Gastrocnemius medialis (tissue), 4 donors: ENCODE data around the gene MAD1L1. TPM values are rescaled to one million over a fixed set of nuclear protein-coding genes. Genes with fewer than 3 reads are reported as not detected.

Experiments
- ATAC-seq, 2 donors: fragments of 150-250 bp; one replicate each; pipeline ENCODE4 v1.9.1; 2016
- DNase-seq, 2 donors: peaks; one replicate each; pipeline ENCODE4 v3.0.0-alpha.2; 2019
- H3K27ac ChIP-seq, 4 donors: fragments of 200-600 bp; sonication (generic); 1 replicate in 1 of 4; 2 replicates in 3 of 4; pipeline ENCODE4 v1.5.1; 2016 to 2018; ENCODE audit warnings: mild to moderate bottlenecking in 2 of 4, moderate library complexity in 1 of 4
- H3K27me3 ChIP-seq, 3 donors: fragments of 200-600 bp; sonication (generic) in 2 of 3; 1 replicate in 1 of 3; 2 replicates in 2 of 3; pipeline versions ENCODE4 v1.5.1 to v1.6.0; 2016 to 2019; ENCODE audit warnings: mild to moderate bottlenecking in 1 of 3, moderate library complexity in 1 of 3
- H3K36me3 ChIP-seq, 2 donors: fragments of 200-600 bp; sonication (generic) in 1 of 2; one replicate each; pipeline ENCODE4 v1.5.1; 2017 to 2018
- H3K4me1 ChIP-seq, 2 donors: fragments of 200-600 bp; sonication (generic) in 1 of 2; one replicate each; pipeline ENCODE4 v1.5.1; 2016 to 2017; ENCODE audit warnings: mild to moderate bottlenecking in 2 of 2
- H3K4me3 ChIP-seq, 4 donors: fragments of 200-600 bp; sonication (generic) in 3 of 4; 1 replicate in 1 of 4; 2 replicates in 3 of 4; pipeline ENCODE4 v1.5.1; 2016 to 2019; ENCODE audit warnings: mild to moderate bottlenecking in 2 of 4
- H3K9me3 ChIP-seq, 3 donors: fragments of 200-600 bp; sonication (generic) in 2 of 3; 1 replicate in 1 of 3; 2 replicates in 2 of 3; pipeline ENCODE4 v1.5.1; 2016 to 2019
- POLR2A ChIP-seq, 2 donors: fragments of 450-650 bp; IDR thresholded peaks; one replicate each; pipeline ENCODE4 v1.6.1; 2017; ENCODE audit warnings: antibody characterized with exemption in 2 of 2, mild to moderate bottlenecking in 2 of 2, moderate library complexity in 2 of 2
- in situ Hi-C, 4 donors: fragments of 200-750 bp; cut with MboI; loops; one replicate each; pipeline versions ENCODE4 v1.15.0 to v1.8.0; 2017; ENCODE audit warnings: low sequenced_read_pairs in 4 of 4
- intact Hi-C: fragments of 100-400 bp; cut with DNase I; formaldehyde crosslinking; loops from one replicate; pipeline ENCODE4 v1.15.1; 2023; ENCODE audit warnings: low total_unique reads
- total RNA-seq, 4 donors: library from RNA; depleted of rRNA; stranded (reverse); fragments of >200 nt; gene quantifications; one replicate each; pipeline versions ENCODE4 v1.1.0 to v1.2.3, GENCODE V29; 2016
- TF ChIP-seq, protein P1 (sequence below), 5 experiments: fragments of 450-650 bp in 3 of 5; fragments of 200-600 bp in 2 of 5; sonication (generic) in 2 of 5; IDR thresholded peaks in 4 of 5; conservative IDR thresholded peaks in 1 of 5; 1 replicate in 4 of 5; 2 replicates in 1 of 5; pipeline ENCODE4 v1.5.1; 2016 to 2019; ENCODE audit warnings: antibody characterized with exemption in 5 of 5, mild to moderate bottlenecking in 3 of 5, moderate library complexity in 3 of 5

Gene MAD1L1
- total RNA-seq, 4 donors from 2014 or later: 19.7 to 32.4 (median 22.7) TPM

DNA sequence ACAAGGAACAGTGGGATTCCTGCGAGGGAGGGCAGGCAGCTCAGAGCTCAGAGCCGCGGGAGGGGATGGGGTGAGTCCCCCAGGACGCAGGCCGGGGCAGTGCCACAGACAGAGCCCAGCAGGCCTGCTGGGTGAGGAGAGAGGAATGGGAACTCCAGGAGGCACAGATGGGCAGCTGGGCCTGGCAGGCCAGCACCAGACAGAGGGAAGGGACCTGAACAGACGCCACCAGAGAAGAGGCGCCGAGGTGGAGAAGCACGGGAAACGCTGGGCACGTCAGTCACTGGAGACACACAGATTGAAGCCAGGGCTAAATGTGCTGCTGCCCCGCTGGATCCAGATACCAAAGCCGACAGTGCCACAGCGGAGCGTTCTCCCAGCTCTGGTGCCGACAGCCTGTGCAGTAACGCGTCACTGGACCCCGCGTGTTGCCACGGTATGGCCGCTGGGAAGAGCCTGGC, 225.8 kb downstream of the MAD1L1 start:
- no peak overlapping the region for H3K4me3 ChIP-seq
- DNase-seq (peak in 1 of 2 donors; percentile 9), ATAC-seq (no peak)
- in situ Hi-C loops (no loop called here), intact Hi-C loops (no loop called here)
- no peak for TF ChIP-seq POLR2A (IDR thresholded peaks at IDR 0.05)
- TF ChIP-seq, protein P1, sequence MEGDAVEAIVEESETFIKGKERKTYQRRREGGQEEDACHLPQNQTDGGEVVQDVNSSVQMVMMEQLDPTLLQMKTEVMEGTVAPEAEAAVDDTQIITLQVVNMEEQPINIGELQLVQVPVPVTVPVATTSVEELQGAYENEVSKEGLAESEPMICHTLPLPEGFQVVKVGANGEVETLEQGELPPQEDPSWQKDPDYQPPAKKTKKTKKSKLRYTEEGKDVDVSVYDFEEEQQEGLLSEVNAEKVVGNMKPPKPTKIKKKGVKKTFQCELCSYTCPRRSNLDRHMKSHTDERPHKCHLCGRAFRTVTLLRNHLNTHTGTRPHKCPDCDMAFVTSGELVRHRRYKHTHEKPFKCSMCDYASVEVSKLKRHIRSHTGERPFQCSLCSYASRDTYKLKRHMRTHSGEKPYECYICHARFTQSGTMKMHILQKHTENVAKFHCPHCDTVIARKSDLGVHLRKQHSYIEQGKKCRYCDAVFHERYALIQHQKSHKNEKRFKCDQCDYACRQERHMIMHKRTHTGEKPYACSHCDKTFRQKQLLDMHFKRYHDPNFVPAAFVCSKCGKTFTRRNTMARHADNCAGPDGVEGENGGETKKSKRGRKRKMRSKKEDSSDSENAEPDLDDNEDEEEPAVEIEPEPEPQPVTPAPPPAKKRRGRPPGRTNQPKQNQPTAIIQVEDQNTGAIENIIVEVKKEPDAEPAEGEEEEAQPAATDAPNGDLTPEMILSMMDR (IDR thresholded peaks at IDR 0.05 in 4 of 5, conservative IDR thresholded peaks at IDR 0.05 in 1 of 5): no peak
- H3K27ac ChIP-seq: no peak overlapping the region
- no peaks in the 10 kb centered on the region for H3K27me3 ChIP-seq
- H3K9me3 ChIP-seq: no peaks in the 10 kb centered on the region
- peaks cover 0 to 17% of the 10 kb centered on the region in 2 donors for H3K4me1 ChIP-seq
- no peaks in the 10 kb centered on the region for H3K36me3 ChIP-seq

DNA sequence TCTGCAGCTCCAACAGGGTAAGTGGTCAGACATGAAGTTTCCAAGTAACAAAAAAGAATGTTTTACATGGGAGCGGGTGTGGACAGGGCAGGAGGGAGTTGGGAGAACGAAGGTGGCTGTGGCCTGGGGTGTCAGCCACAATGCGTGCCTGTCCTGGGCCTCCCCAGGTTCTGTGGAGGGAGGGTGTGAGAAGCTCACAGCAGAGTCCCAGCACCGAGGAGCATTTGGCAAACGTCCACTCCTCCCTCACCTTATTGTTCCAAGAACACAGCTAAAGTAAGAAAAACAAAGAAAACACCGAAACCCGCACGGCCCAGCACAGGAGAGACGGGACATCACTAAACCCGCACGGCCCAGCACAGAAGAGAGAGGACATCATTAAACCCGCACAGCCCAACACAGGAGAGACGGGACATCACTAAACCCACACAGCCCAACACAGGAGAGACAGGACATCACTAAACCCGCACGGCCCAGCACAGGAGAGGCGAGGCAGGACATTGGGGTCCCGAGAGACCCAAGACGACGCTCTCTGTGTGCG, 226.4 kb downstream of the MAD1L1 start:
- intact Hi-C loops: no loop called here
- in situ Hi-C loops: no loop called here
- H3K4me1 ChIP-seq: peaks cover 0 to 17% of the 10 kb centered on the region in 2 donors
- peak in 1 of 2 donors; percentile 9 for DNase-seq
- no peaks in the 10 kb centered on the region for H3K36me3 ChIP-seq
- H3K4me3 ChIP-seq: no peak overlapping the region
- H3K27me3 ChIP-seq: no peaks in the 10 kb centered on the region
- H3K27ac ChIP-seq: no peak overlapping the region
- TF ChIP-seq, protein P1 (IDR thresholded peaks at IDR 0.05 in 4 of 5, conservative IDR thresholded peaks at IDR 0.05 in 1 of 5): no peak
- TF ChIP-seq POLR2A (IDR thresholded peaks at IDR 0.05): no peak
- no peaks in the 10 kb centered on the region for H3K9me3 ChIP-seq
- no peak for ATAC-seq

DNA sequence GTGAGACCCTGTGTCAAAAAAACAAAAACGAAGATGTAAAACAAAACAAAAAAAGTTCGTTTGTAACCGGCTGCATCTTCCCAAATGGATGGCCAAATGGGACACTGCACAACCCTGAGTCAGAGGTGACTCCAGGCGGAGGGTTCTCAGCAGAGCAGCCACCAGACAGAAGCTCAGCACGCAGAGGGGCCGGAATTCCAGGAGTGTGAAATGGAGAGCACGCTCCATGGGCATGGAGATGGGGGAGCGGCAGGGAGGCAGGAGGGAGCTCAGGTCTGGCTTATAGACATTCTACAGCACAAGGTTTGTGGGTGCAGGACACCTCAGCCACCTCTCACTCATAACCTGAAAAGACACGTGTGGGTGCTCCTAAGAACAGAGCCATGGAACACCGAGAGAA, 227.0 kb downstream of the MAD1L1 start:
- Histone ChIP-seq H3K27ac (no peak overlapping the region), H3K36me3 (no peaks in the 10 kb centered on the region), H3K27me3 (no peaks in the 10 kb centered on the region), H3K4me3 (no peak overlapping the region), H3K4me1 (peaks cover 0 to 17% of the 10 kb centered on the region in 2 donors), H3K9me3 (no peaks in the 10 kb centered on the region)
- intact Hi-C loops: no loop called here
- TF ChIP-seq, protein P1 (IDR thresholded peaks at IDR 0.05 in 4 of 5, conservative IDR thresholded peaks at IDR 0.05 in 1 of 5): no peak
- TF ChIP-seq POLR2A (IDR thresholded peaks at IDR 0.05): no peak
- ATAC-seq (no peak), DNase-seq (peak in 1 of 2 donors; percentile 4)
- in situ Hi-C loops: no loop called here

DNA sequence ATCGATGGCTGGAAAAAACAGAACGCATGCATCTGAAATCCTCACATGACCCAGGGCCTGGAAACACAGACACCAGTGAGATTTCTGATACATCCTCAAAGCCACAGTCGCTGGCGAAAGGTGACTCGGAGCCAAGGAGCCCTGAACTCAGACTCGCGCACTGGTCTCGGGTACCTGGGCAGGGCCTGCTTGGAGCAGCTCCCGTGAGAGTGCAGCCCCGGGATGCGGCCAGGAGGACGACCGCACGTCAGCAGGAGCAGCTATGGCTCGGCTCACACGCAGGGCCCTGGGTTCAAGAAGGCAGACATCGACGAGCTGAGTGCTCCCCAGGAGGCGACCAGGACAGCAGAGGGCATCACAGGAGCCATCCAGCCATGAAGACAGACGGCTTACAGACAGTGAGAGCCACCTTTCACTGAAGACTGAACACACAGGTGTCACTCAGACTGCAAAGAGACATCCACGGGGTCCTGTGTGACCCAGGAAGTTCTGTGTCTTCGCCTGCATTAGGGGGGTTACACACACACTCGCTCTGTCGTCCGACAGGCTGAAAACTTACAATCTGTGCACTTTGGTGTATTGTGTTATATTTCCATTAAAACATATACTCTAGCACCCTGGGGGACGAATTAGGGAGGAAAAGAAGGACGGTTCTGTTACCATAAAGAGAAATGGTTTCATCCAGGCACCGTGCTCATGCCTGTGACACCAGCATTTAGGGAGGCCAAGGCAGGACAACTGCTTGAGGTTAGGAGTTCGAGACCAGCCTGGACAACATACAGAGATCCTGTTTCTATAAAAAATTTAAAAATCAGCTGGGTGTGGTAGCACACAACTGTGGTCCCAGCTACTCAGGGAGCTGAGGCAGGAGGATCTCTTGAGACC, 227.7 kb downstream of the MAD1L1 start:
- ATAC-seq (no peak), DNase-seq (peak in 1 of 2 donors; percentile 3)
- Histone ChIP-seq H3K36me3 (no peaks in the 10 kb centered on the region), H3K4me3 (no peak overlapping the region), H3K27ac (no peak overlapping the region), H3K4me1 (peaks cover 0 to 17% of the 10 kb centered on the region in 2 donors), H3K27me3 (no peaks in the 10 kb centered on the region), H3K9me3 (no peaks in the 10 kb centered on the region)
- intact Hi-C loops (no loop called here), in situ Hi-C loops (no loop called here)
- TF ChIP-seq POLR2A (IDR thresholded peaks at IDR 0.05): no peak
- TF ChIP-seq, protein P1 (IDR thresholded peaks at IDR 0.05 in 4 of 5, conservative IDR thresholded peaks at IDR 0.05 in 1 of 5): no peak
